SU-DHL-6 (cell line): Measurements from ENCODE around the gene PCDHB14.
"Not testable (repeated sequence)": the region's sequence is repeated elsewhere in the genome, so short reads cannot be mapped to it uniquely, and the experiment has no call there.

Experiments used
- CTCF ChIP-seq: fragments of 200-600 bp; sonication (generic); IDR thresholded peaks from one replicate; pipeline ENCODE4 v1.5.1; 2017; ENCODE audit warnings: antibody characterized with exemption, mild to moderate bottlenecking, low read length, moderate library complexity; ENCODE audit not compliant: insufficient read depth, poor library complexity, severe bottlenecking
- EZH2phosphoT487 ChIP-seq: fragments of 200-600 bp; sonication (generic), shearing (Covaris generic); conservative IDR thresholded peaks from 2 replicates; pipeline ENCODE4 v1.6.1; 2018; ENCODE audit warnings: mild to moderate bottlenecking, antibody characterized with exemption, low read length, moderate library complexity, mixed read lengths

GRCh38 chr5:141213656-141214339, 9.3 kb upstream of the PCDHB14 start, which contains the start of gene PCDHB13:
- not testable (repeated sequence) for TF ChIP-seq CTCF, EZH2phosphoT487
